ENCODE data around the gene PI4KA.
"Not testable (repeated sequence)": the region's sequence is repeated elsewhere in the genome, so short reads cannot be mapped to it uniquely, and the experiment has no call there.

GRCh38 chr22:20670457-20671261, 188.0 kb downstream of the PI4KA start:
- TF ChIP-seq, protein P1, sequence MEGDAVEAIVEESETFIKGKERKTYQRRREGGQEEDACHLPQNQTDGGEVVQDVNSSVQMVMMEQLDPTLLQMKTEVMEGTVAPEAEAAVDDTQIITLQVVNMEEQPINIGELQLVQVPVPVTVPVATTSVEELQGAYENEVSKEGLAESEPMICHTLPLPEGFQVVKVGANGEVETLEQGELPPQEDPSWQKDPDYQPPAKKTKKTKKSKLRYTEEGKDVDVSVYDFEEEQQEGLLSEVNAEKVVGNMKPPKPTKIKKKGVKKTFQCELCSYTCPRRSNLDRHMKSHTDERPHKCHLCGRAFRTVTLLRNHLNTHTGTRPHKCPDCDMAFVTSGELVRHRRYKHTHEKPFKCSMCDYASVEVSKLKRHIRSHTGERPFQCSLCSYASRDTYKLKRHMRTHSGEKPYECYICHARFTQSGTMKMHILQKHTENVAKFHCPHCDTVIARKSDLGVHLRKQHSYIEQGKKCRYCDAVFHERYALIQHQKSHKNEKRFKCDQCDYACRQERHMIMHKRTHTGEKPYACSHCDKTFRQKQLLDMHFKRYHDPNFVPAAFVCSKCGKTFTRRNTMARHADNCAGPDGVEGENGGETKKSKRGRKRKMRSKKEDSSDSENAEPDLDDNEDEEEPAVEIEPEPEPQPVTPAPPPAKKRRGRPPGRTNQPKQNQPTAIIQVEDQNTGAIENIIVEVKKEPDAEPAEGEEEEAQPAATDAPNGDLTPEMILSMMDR (IDR thresholded peaks at IDR 0.05 in 8 of 11, conservative IDR thresholded peaks at IDR 0.05 in 3 of 11), result not testable (repeated sequence)
- not testable (repeated sequence) for TF ChIP-seq POLR2A (IDR thresholded peaks at IDR 0.05)

All from spleen (tissue), 7 donors.